ENCODE data around the gene PCSK4.

GRCh38 chr19:1456121-1456900, 33.8 kb downstream of the PCSK4 start:
- TF ChIP-seq, protein P1, sequence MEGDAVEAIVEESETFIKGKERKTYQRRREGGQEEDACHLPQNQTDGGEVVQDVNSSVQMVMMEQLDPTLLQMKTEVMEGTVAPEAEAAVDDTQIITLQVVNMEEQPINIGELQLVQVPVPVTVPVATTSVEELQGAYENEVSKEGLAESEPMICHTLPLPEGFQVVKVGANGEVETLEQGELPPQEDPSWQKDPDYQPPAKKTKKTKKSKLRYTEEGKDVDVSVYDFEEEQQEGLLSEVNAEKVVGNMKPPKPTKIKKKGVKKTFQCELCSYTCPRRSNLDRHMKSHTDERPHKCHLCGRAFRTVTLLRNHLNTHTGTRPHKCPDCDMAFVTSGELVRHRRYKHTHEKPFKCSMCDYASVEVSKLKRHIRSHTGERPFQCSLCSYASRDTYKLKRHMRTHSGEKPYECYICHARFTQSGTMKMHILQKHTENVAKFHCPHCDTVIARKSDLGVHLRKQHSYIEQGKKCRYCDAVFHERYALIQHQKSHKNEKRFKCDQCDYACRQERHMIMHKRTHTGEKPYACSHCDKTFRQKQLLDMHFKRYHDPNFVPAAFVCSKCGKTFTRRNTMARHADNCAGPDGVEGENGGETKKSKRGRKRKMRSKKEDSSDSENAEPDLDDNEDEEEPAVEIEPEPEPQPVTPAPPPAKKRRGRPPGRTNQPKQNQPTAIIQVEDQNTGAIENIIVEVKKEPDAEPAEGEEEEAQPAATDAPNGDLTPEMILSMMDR (IDR thresholded peaks at IDR 0.05) = no peak
- TF ChIP-seq POLR2A (IDR thresholded peaks at IDR 0.05) = no peak
- TF ChIP-seq EP300 (IDR thresholded peaks at IDR 0.05) = no peak

Data from tibial nerve (tissue), 4 donors.